Cerebellar nuclear complex (tissue), 1 donor: Measurements from ENCODE around the gene CD209.

Experiments used
- DNase-seq, 2 experiments: peaks; one replicate each; lab custom pipeline; 2025; lab: John Stamatoyannopoulos, UW

The CD209 gene

GRCh38 chr19:7737215-7737614 is 10.1 kb downstream of the CD209 start:
- DNase-seq = no peak

GRCh38 chr19:7736148-7736547 is 11.2 kb downstream of the CD209 start:
- DNase-seq = no peak

- DNase-seq = no peak
Measured at GRCh38 chr19:7734220-7735203, 12.8 kb downstream of the CD209 start.

GRCh38 chr19:7733376-7733775 is 14.0 kb downstream of the CD209 start:
- no peak for DNase-seq

GRCh38 chr19:7732045-7732444 is 15.3 kb downstream of the CD209 start, which contains the start of gene CLEC4G:
Gene CLEC4G, minus strand, starts transcription at chr19:7732110. Its CDS starts 8 bp downstream, at chr19:7732102.
- DNase-seq = no peak

- DNase-seq = no peak
Measured at GRCh38 chr19:7731615-7732014, 15.7 kb downstream of the CD209 start.

GRCh38 chr19:7731218-7731595 is 16.1 kb downstream of the CD209 start:
- DNase-seq = no peak

GRCh38 chr19:7730286-7731217 is 16.8 kb downstream of the CD209 start:
- no peak for DNase-seq

- no peak for DNase-seq
Measured at GRCh38 chr19:7729831-7730285, 17.5 kb downstream of the CD209 start.

GRCh38 chr19:7729211-7729610 is 18.1 kb downstream of the CD209 start:
- no peak for DNase-seq

GRCh38 chr19:7725791-7726190 is 21.5 kb downstream of the CD209 start:
- no peak for DNase-seq

GRCh38 chr19:7722231-7722651 is 25.1 kb downstream of the CD209 start:
- peak in 1 of 2 experiments; percentile 23 for DNase-seq

GRCh38 chr19:7720351-7720750 is 27.0 kb downstream of the CD209 start:
- DNase-seq = no peak

- no peak for DNase-seq
Measured at GRCh38 chr19:7718668-7719067, 28.7 kb downstream of the CD209 start.

GRCh38 chr19:7716762-7717161 is 30.6 kb downstream of the CD209 start:
- DNase-seq = no peak

- DNase-seq = peak in 1 of 2 experiments; percentile 66
Measured at GRCh38 chr19:7715671-7716070, 31.7 kb downstream of the CD209 start.

GRCh38 chr19:7710616-7711015 is 36.7 kb downstream of the CD209 start:
- DNase-seq = no peak

- no peak for DNase-seq
Measured at GRCh38 chr19:7709932-7710460, 37.3 kb downstream of the CD209 start.

- no peak for DNase-seq
Measured at GRCh38 chr19:7706955-7707456, 40.3 kb downstream of the CD209 start.

- no peak for DNase-seq
Measured at GRCh38 chr19:7706188-7706954, 41.0 kb downstream of the CD209 start.
